ENCODE measurements around the gene KBTBD6. TPM values are rescaled to one million over a fixed set of nuclear protein-coding genes. Genes with fewer than 3 reads are reported as not detected.

The KBTBD6 gene
- total RNA-seq, 1 donor from 2014 or later = 18.4 TPM

DNA sequence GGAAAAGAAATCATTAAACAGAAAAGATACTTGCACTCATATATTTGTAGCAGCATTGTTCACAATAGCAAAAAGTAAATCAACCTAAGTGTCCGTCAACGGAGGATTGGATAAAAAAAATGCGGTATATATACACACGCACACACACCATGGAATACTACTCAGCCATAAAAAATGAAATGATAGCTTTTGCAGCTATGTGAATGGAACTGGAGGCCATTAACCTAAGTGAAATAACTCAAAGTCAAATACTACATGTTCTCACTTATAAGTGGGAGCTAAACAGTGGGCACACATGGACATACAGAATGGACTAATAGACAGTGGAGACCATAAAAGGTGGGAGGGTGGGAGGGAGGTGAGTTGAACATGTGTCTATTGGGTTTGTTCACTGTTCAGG lies 52.9 kb downstream of the KBTBD6 start:
- Mint-ChIP-seq H3K9me3 (peaks cover 4% of the 10 kb centered on the region), H3K4me3 (no peak overlapping the region), H3K36me3 (peaks cover 54% of the 10 kb centered on the region), H3K4me1 (ENCODE audit: unreplicated experiment) (no peaks in the 10 kb centered on the region), H3K27ac (no peak overlapping the region), H3K27me3 (no peaks in the 10 kb centered on the region)
- DNase-seq (ENCODE audit: extremely low spot score, unreplicated experiment) = no peak
- TF ChIP-seq, protein P1, sequence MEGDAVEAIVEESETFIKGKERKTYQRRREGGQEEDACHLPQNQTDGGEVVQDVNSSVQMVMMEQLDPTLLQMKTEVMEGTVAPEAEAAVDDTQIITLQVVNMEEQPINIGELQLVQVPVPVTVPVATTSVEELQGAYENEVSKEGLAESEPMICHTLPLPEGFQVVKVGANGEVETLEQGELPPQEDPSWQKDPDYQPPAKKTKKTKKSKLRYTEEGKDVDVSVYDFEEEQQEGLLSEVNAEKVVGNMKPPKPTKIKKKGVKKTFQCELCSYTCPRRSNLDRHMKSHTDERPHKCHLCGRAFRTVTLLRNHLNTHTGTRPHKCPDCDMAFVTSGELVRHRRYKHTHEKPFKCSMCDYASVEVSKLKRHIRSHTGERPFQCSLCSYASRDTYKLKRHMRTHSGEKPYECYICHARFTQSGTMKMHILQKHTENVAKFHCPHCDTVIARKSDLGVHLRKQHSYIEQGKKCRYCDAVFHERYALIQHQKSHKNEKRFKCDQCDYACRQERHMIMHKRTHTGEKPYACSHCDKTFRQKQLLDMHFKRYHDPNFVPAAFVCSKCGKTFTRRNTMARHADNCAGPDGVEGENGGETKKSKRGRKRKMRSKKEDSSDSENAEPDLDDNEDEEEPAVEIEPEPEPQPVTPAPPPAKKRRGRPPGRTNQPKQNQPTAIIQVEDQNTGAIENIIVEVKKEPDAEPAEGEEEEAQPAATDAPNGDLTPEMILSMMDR (conservative IDR thresholded peaks at IDR 0.05) = no peak

Small RNAs within 50 kb of the gene (microRNA-seq; reads per million reads assigned to microRNA genes)
- not detected for gene MIR3168

Other genes starting within 250 kb of the KBTBD6 start
- 47.4 and 97.2 TPM in 2 replicates for gene ELF1, start 113.5 kb downstream of the KBTBD6 start, total RNA-seq (ENCODE audit: low replicate concordance)
- 5.6 and 7.9 TPM in 2 replicates for gene WBP4, start 71.3 kb downstream of the KBTBD6 start, total RNA-seq (ENCODE audit: low replicate concordance)
- gene KBTBD7, start 61.8 kb upstream of the KBTBD6 start, total RNA-seq (ENCODE audit: low replicate concordance) = 12.8 and 13.8 TPM in 2 replicates
- 14.4 and 18.2 TPM in 2 replicates for gene MTRF1, start 130.8 kb upstream of the KBTBD6 start, total RNA-seq (ENCODE audit: low replicate concordance)
- gene NAA16, start 178.5 kb upstream of the KBTBD6 start, total RNA-seq (ENCODE audit: low replicate concordance) = 19.0 and 44.6 TPM in 2 replicates

Data from type B pancreatic cell (in vitro differentiated cells).